Brain microvascular endothelial cell (primary cell): ENCODE measurements around the gene WNK1.

ENCODE experiments used
- DNase-seq: peaks from one replicate; pipeline ENCODE4 v3.0.0-alpha.2; 2020
- H3K27ac ChIP-seq: fragments of 250-450 bp; sonication (Bioruptor Pico); 2 replicates; pipeline ENCODE4 v1.5.1; 2020; ENCODE audit warnings: mild to moderate bottlenecking, moderate library complexity
- H3K27me3 ChIP-seq: fragments of 250-450 bp; sonication (Bioruptor Pico); replicated peaks from 2 replicates; pipeline ENCODE4 v1.5.1; 2020; ENCODE audit warnings: mild to moderate bottlenecking
- H3K36me3 ChIP-seq: fragments of 250-450 bp; sonication (Bioruptor Pico); replicated peaks from 2 replicates; pipeline ENCODE4 v1.5.1; 2020; ENCODE audit warnings: mild to moderate bottlenecking
- H3K4me3 ChIP-seq: 2 replicates; pipeline ENCODE4 v1.5.1; 2011; ENCODE audit warnings: low read depth, mild to moderate bottlenecking, control low read depth, low read length, moderate library complexity
- CTCF ChIP-seq: IDR thresholded peaks from 2 replicates; pipeline ENCODE4 v1.5.1; 2011; ENCODE audit warnings: low read depth, mild to moderate bottlenecking, moderate library complexity, low read length, control low read depth, inconsistent platforms; ENCODE audit errors: missing control alignments
- in situ Hi-C: cut with HindIII; loops from 2 replicates; pipeline ENCODE4 v1.10.0; 2017; ENCODE audit warnings: low sequenced_read_pairs, low pct_ligation_motif_present

The WNK1 gene

GRCh38 chr12:713281-713875 is 39.0 kb upstream of the WNK1 start:
- Histone ChIP-seq H3K4me3 (no peak overlapping the region), H3K36me3 (no peaks in the 10 kb centered on the region), H3K27me3 (no peaks in the 10 kb centered on the region), H3K27ac (no peak overlapping the region)
- TF ChIP-seq CTCF, result no peak
- in situ Hi-C loops, result no loop called here
- no peak for DNase-seq

- in situ Hi-C loops, result no loop called here
- no peak for DNase-seq
- no peaks in the 10 kb centered on the region for H3K27me3 ChIP-seq
Measured at GRCh38 chr12:716506-716905, 35.9 kb upstream of the WNK1 start.

GRCh38 chr12:718756-719102 is 33.6 kb upstream of the WNK1 start:
- DNase-seq, result no peak
- Histone ChIP-seq H3K36me3 (no peaks in the 10 kb centered on the region), H3K27me3 (no peaks in the 10 kb centered on the region), H3K4me3 (no peak overlapping the region), H3K27ac (no peak overlapping the region)
- TF ChIP-seq CTCF, result no peak
- in situ Hi-C loops, result no loop called here

More at GRCh38 chr12:716506-716905, 35.9 kb upstream of the WNK1 start:
- Histone ChIP-seq H3K27ac (no peak overlapping the region), H3K36me3 (no peaks in the 10 kb centered on the region), H3K4me3 (no peak overlapping the region)
- no peak for TF ChIP-seq CTCF

- no peak for TF ChIP-seq CTCF
- H3K27ac ChIP-seq, result no peak overlapping the region
- no peaks in the 10 kb centered on the region for H3K36me3 ChIP-seq
- H3K27me3 ChIP-seq, result no peaks in the 10 kb centered on the region
- no peak overlapping the region for H3K4me3 ChIP-seq
- no peak for DNase-seq
- in situ Hi-C loops, result no loop called here
Measured at GRCh38 chr12:720231-720941, 32.0 kb upstream of the WNK1 start.

- no peaks in the 10 kb centered on the region for H3K36me3 ChIP-seq
- no peaks in the 10 kb centered on the region for H3K27me3 ChIP-seq
- in situ Hi-C loops, result no loop called here
- no peak for DNase-seq
- no peak for TF ChIP-seq CTCF
- H3K27ac ChIP-seq, result no peak overlapping the region
- no peak overlapping the region for H3K4me3 ChIP-seq
Measured at GRCh38 chr12:724194-724855, 28.1 kb upstream of the WNK1 start.
